DOHH2 (cell line): ENCODE measurements around the gene SEZ6L2.
A peak's percentile ranks its signal among the peaks of the same experiment; 100 is the strongest.

Source experiments
- H3F3A ChIP-seq: fragments of 200-600 bp; sonication (generic), shearing (Covaris generic); 2 replicates; pipeline ENCODE4 v1.6.0; 2016; ENCODE audit warnings: antibody characterized with exemption, mild to moderate bottlenecking; ENCODE audit not compliant: control insufficient read depth, insufficient read depth
- H3K27ac ChIP-seq: fragments of 200-600 bp; sonication (generic); 2 replicates; pipeline ENCODE4 v1.5.1; 2014; ENCODE audit warnings: low read depth, mild to moderate bottlenecking, low read length, moderate library complexity
- H3K27me3 ChIP-seq: fragments of 200-600 bp; sonication (generic); 2 replicates; pipeline ENCODE4 v1.6.1; 2014; ENCODE audit warnings: mild to moderate bottlenecking, low read length, mixed read lengths; ENCODE audit not compliant: control insufficient read depth
- H3K36me3 ChIP-seq: fragments of 200-600 bp; sonication (generic); 2 replicates; pipeline ENCODE4 v1.6.1; 2014; ENCODE audit warnings: mild to moderate bottlenecking, low read length, moderate library complexity, mixed read lengths; ENCODE audit not compliant: control insufficient read depth
- H3K4me1 ChIP-seq: fragments of 200-600 bp; sonication (generic); 2 replicates; pipeline ENCODE4 v1.6.1; 2014; ENCODE audit warnings: mild to moderate bottlenecking, low read length, mixed read lengths; ENCODE audit not compliant: control insufficient read depth
- H3K4me2 ChIP-seq: fragments of 200-600 bp; sonication (generic); 2 replicates; pipeline ENCODE4 v1.6.0; 2014; ENCODE audit warnings: mild to moderate bottlenecking, low read length, moderate library complexity
- H3K4me3 ChIP-seq: fragments of 200-600 bp; sonication (generic); 2 replicates; pipeline ENCODE4 v1.5.1; 2014; ENCODE audit warnings: mild to moderate bottlenecking, low read length, mixed read lengths
- H3K79me2 ChIP-seq: fragments of 200-600 bp; sonication (generic); 2 replicates; pipeline ENCODE4 v1.6.1; 2014; ENCODE audit warnings: mild to moderate bottlenecking, low read length, mixed read lengths; ENCODE audit not compliant: control insufficient read depth
- H3K9me2 ChIP-seq: fragments of 200-600 bp; sonication (generic); replicated peaks from 2 replicates; pipeline ENCODE4 v1.6.1; 2014; ENCODE audit warnings: mild to moderate bottlenecking, low read length, mixed read lengths; ENCODE audit not compliant: control insufficient read depth
- H3K9me3 ChIP-seq: fragments of 200-600 bp; sonication (generic); 2 replicates; pipeline ENCODE4 v1.6.1; 2014; ENCODE audit warnings: antibody characterized with exemption, low read length, mixed read lengths; ENCODE audit not compliant: control insufficient read depth, insufficient read depth
- H4K20me1 ChIP-seq: fragments of 200-600 bp; sonication (generic); 2 replicates; pipeline ENCODE4 v1.6.0; 2014; ENCODE audit warnings: low read depth, mild to moderate bottlenecking, antibody characterized with exemption, low read length, moderate library complexity; ENCODE audit not compliant: control insufficient read depth, insufficient read depth
- EZH2phosphoT487 ChIP-seq: fragments of 200-600 bp; sonication (generic); IDR thresholded peaks from 2 replicates; pipeline ENCODE4 v1.6.1; 2017; ENCODE audit warnings: borderline replicate concordance, mild to moderate bottlenecking, antibody characterized with exemption, low read length, moderate library complexity, mixed read lengths
- TF ChIP-seq, protein P1 (sequence below): fragments of 200-600 bp; sonication (generic); IDR thresholded peaks from one replicate; pipeline ENCODE4 v1.5.1; 2014; ENCODE audit warnings: antibody characterized with exemption, mild to moderate bottlenecking, low read depth, low read length; ENCODE audit not compliant: poor library complexity, severe bottlenecking

Gene SEZ6L2

GRCh38 chr16:29900888-29901606 is 1.7 kb upstream of the SEZ6L2 start:
- Histone ChIP-seq H3K79me2 (no peaks in the 10 kb centered on the region), H3K9me2 (no peaks in the 10 kb centered on the region), H3K27ac (no peak overlapping the region), H3K36me3 (no peaks in the 10 kb centered on the region), H4K20me1 (no peaks in the 10 kb centered on the region), H3F3A (no peaks in the 10 kb centered on the region), H3K4me2 (peak overlapping the region; percentile 87), H3K4me1 (peaks cover 10% of the 10 kb centered on the region), H3K27me3 (peaks cover 26% of the 10 kb centered on the region), H3K4me3 (peak overlapping the region; percentile 76), H3K9me3 (no peaks in the 10 kb centered on the region)
- TF ChIP-seq EZH2phosphoT487: no peak
- TF ChIP-seq, protein P1, sequence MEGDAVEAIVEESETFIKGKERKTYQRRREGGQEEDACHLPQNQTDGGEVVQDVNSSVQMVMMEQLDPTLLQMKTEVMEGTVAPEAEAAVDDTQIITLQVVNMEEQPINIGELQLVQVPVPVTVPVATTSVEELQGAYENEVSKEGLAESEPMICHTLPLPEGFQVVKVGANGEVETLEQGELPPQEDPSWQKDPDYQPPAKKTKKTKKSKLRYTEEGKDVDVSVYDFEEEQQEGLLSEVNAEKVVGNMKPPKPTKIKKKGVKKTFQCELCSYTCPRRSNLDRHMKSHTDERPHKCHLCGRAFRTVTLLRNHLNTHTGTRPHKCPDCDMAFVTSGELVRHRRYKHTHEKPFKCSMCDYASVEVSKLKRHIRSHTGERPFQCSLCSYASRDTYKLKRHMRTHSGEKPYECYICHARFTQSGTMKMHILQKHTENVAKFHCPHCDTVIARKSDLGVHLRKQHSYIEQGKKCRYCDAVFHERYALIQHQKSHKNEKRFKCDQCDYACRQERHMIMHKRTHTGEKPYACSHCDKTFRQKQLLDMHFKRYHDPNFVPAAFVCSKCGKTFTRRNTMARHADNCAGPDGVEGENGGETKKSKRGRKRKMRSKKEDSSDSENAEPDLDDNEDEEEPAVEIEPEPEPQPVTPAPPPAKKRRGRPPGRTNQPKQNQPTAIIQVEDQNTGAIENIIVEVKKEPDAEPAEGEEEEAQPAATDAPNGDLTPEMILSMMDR: no peak

GRCh38 chr16:29900102-29900887 is 945 bp upstream of the SEZ6L2 start, which contains the start of gene ASPHD1:
TSS of gene ASPHD1 (plus strand) at chr16:29900488. CDS start at chr16:29900972, 484 bp downstream.
- Histone ChIP-seq H3K4me3 (peak within 1 kb of the TSS; percentile 76), H3K4me1 (peaks cover 10% of the 10 kb centered on the region), H3K27me3 (peaks cover 26% of the 10 kb centered on the region), H3K4me2 (peak within 1 kb of the TSS; percentile 87), H3K36me3 (no peaks in the 10 kb centered on the region), H3K27ac (no peak within 1 kb of the TSS), H3F3A (no peaks in the 10 kb centered on the region), H4K20me1 (no peaks in the 10 kb centered on the region), H3K9me2 (no peaks in the 10 kb centered on the region), H3K79me2 (no peaks in the 10 kb centered on the region), H3K9me3 (no peaks in the 10 kb centered on the region)
- TF ChIP-seq, protein P1: no peak
- no peak for TF ChIP-seq EZH2phosphoT487

DNA sequence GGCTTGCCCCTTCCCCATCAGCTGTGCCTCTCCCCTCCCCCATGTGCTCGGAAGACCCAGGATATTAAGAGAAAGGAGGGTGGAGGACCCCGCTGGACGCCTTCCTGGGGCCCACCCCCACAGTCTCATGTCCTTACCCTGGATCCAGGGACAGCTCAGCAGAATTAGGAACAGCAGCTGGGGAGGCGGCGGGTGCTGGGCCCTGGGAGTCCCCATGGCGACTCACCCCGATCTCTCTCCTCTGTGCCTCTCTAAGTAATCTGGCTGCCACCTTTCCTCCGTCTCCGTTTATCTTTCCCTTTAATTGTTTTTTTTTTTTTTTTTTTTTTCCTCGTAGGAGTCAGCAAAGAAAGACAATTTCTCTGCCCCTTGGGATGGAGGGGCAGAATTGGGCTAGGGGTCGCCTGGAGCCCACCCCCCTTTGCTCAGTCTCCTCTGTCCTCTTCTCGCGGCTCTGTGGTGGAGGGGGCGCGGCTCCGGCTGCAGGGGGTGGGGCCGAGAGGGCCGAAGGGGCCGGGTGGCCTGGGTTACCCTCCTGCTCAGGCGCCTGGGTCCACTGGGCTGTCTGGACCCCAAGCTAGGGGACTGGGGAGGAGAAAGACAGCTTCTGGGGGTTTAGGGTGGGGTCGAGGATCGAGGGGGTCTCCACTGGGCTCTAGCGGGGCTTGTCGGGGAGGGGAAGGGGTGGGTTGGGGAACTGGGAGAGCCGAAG is 390 bp downstream of the SEZ6L2 start:
- H3K9me3 ChIP-seq: no peaks in the 10 kb centered on the region
- H3K36me3 ChIP-seq: no peaks in the 10 kb centered on the region
- H3F3A ChIP-seq: no peaks in the 10 kb centered on the region
- peaks cover 10% of the 10 kb centered on the region for H3K4me1 ChIP-seq
- no peak overlapping the region for H3K27ac ChIP-seq
- H3K27me3 ChIP-seq: peaks cover 26% of the 10 kb centered on the region
- H3K9me2 ChIP-seq: no peaks in the 10 kb centered on the region
- TF ChIP-seq EZH2phosphoT487: no peak
- TF ChIP-seq, protein P1: no peak
- H4K20me1 ChIP-seq: no peaks in the 10 kb centered on the region
- H3K4me2 ChIP-seq: peak overlapping the region; percentile 87
- H3K79me2 ChIP-seq: no peaks in the 10 kb centered on the region
- peak overlapping the region; percentile 76; the same call in 1 of the 2 replicates for H3K4me3 ChIP-seq
